Activated CD4-positive, alpha-beta memory T cell treated with anti-CD3 and anti-CD28 coated beads for 36 hours (primary cell): ENCODE results near the gene MB. TPM values are rescaled to one million over a fixed set of nuclear protein-coding genes. Genes with fewer than 3 reads are reported as not detected.
"Not testable (repeated sequence)": the region's sequence is repeated elsewhere in the genome, so short reads cannot be mapped to it uniquely, and the experiment has no call there.

ENCODE experiments used
- CTCF ChIA-PET: fragments of 350-600 bp; sonication (Branson Sonifier 250); formaldehyde crosslinking; loops from one replicate; lab custom pipeline; 2021; ENCODE audit warnings: antibody characterized with exemption, inconsistent platforms; lab: Charles Lee
- POLR2A ChIA-PET: fragments of 350-600 bp; sonication (Branson Sonifier 250); formaldehyde crosslinking; loops from one replicate; lab custom pipeline; 2021; ENCODE audit warnings: antibody characterized with exemption; lab: Charles Lee
- DNase-seq: peaks from one replicate; pipeline ENCODE4 v3.0.0-alpha.2; 2020
- H3K27ac Mint-ChIP-seq: one replicate; pipeline ENCODE4 v1.8.0; 2021; ENCODE audit warnings: mixed read lengths
- H3K27me3 Mint-ChIP-seq: one replicate; pipeline ENCODE4 v1.8.0; 2021; ENCODE audit warnings: mixed read lengths
- H3K36me3 Mint-ChIP-seq: one replicate; pipeline ENCODE4 v1.8.0; 2021; ENCODE audit warnings: mixed read lengths
- H3K4me1 Mint-ChIP-seq: one replicate; pipeline ENCODE4 v1.8.0; 2021; ENCODE audit warnings: low read depth, mixed read lengths
- H3K4me3 Mint-ChIP-seq: one replicate; pipeline ENCODE4 v1.8.0; 2021; ENCODE audit warnings: mild to moderate bottlenecking, mixed read lengths
- H3K9me3 Mint-ChIP-seq: one replicate; pipeline ENCODE4 v1.8.0; 2021; ENCODE audit warnings: mixed read lengths
- intact Hi-C: fragments of 100-400 bp; cut with micrococcal nuclease; formaldehyde crosslinking; loops from one replicate; pipeline ENCODE4 v1.15.1; 2023
- total RNA-seq, 2 experiments: library from RNA; stranded (reverse); gene quantifications; one replicate each; pipeline ENCODE4 v1.2.3, GENCODE V29; 2021

The MB gene
- total RNA-seq, 2 experiments from 2014 or later, result not detected

DNA sequence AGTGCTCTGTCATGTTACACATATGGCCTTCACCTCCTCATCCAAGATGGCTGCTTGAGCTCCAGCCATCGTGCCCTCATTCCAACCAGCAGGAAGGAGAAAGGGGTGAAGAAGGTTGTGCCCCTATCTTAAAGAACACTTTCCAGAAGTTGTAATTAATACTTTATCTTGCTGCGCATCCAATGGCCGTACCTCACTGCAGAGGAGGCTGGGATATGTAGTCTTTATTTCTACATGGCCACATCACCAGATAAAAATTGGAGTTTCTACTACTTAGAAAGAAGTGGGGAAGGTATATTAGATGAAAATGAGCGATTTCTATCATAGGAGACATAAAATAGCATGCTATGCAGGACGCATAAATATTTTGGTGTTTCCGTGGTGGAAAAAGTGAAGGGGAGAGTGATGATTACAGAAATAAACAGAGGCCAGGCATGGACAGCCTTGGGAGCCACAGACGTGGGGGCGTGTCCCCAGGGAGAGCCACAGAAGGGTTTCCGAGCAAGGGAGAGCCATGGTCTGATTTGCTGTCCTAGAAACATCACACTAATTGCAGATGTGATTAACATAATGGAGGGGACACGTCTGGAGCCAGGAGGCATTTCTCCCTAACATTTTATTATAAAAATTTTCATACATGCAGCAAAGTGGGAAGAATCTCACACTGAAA, 8.8 kb upstream of the MB start:
- no peak overlapping the region for H3K27ac Mint-ChIP-seq
- H3K27me3 Mint-ChIP-seq, result peaks cover 3% of the 10 kb centered on the region
- H3K4me1 Mint-ChIP-seq, result peaks cover 19% of the 10 kb centered on the region
- intact Hi-C loops, result loop anchor here (5.0 kb wide), 2 partner anchors 61 to 216 kb away; no protein-coding TSS in a partner anchor
- H3K36me3 Mint-ChIP-seq, result no peaks in the 10 kb centered on the region
- DNase-seq, result no peak
- CTCF ChIA-PET, result interaction anchor here (0.6 to 2.5 kb wide), 3 partner anchors 130 to 296 kb away, joined by 3 to 17 read pairs (median 4); no protein-coding TSS in a partner anchor
- no peak overlapping the region for H3K4me3 Mint-ChIP-seq
- POLR2A ChIA-PET, result no interaction called here
- H3K9me3 Mint-ChIP-seq, result peaks cover 2% of the 10 kb centered on the region

DNA sequence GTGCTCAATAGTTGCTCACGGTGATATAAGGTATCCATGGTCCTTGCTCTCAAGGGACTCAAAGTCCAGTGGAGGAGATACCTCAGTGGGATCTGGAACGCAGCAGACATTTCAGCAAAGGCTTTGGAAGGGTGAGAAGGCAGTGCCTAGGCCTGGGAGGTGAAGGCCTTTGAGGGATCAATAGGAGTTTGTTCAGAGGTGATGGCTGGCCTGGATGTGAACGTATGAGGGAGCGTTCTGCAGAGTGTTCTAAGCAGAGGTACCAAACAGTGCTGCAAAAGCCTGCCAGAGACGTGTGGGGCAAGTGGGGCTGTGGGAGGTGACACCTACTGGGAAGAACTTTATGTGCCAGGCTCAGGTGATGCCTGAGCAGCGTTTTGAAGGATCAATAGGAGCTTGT, 7.4 kb upstream of the MB start:
- CTCF ChIA-PET, result interaction anchor here (0.6 to 1.3 kb wide), 2 partner anchors 274 to 425 kb away, joined by 4 read pairs; no protein-coding TSS in a partner anchor

DNA sequence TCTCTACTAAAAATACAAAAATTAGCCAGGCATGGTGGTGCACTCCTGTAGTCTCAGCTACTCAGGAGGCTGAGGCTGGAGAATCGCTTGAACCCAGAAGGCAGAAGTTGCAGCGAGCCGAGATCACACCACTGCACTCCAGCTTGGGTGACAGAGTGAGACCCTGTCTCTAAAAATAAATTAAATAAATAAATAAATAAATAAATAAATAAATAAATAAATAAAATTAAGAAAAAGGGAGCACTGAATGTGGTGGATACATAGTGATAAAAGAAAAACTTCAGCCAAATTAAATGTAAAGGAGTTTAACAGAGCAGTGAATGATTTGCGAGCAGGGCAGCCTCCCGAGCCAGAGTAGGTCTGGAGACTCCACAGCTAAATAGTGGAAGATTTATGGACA, 6.8 kb upstream of the MB start:
- POLR2A ChIA-PET, H3K27me3 Mint-ChIP-seq, H3K36me3 Mint-ChIP-seq, H3K9me3 Mint-ChIP-seq, H3K27ac Mint-ChIP-seq, H3K4me1 Mint-ChIP-seq, DNase-seq, H3K4me3 Mint-ChIP-seq: not testable (repeated sequence)
- intact Hi-C loops, result loop anchor here (1.0 to 5.0 kb wide), 2 partner anchors 274 to 443 kb away; no protein-coding TSS in a partner anchor
- CTCF ChIA-PET, result interaction anchor here (0.8 to 1.3 kb wide), 2 partner anchors 193 to 273 kb away, joined by 4 read pairs; no protein-coding TSS in a partner anchor

More for the DNA sequence above, 7.4 kb upstream of the MB start:
- H3K9me3 Mint-ChIP-seq, result peaks cover 2% of the 10 kb centered on the region
- H3K27ac Mint-ChIP-seq, result no peak overlapping the region
- peaks cover 3% of the 10 kb centered on the region for H3K27me3 Mint-ChIP-seq
- POLR2A ChIA-PET, result no interaction called here
- no peak for DNase-seq
- no peak overlapping the region for H3K4me3 Mint-ChIP-seq
- peaks cover 10% of the 10 kb centered on the region for H3K4me1 Mint-ChIP-seq
- intact Hi-C loops, result loop anchor here (5.0 kb wide), 1 partner anchor 443 kb away; no protein-coding TSS in a partner anchor
- no peaks in the 10 kb centered on the region for H3K36me3 Mint-ChIP-seq

DNA sequence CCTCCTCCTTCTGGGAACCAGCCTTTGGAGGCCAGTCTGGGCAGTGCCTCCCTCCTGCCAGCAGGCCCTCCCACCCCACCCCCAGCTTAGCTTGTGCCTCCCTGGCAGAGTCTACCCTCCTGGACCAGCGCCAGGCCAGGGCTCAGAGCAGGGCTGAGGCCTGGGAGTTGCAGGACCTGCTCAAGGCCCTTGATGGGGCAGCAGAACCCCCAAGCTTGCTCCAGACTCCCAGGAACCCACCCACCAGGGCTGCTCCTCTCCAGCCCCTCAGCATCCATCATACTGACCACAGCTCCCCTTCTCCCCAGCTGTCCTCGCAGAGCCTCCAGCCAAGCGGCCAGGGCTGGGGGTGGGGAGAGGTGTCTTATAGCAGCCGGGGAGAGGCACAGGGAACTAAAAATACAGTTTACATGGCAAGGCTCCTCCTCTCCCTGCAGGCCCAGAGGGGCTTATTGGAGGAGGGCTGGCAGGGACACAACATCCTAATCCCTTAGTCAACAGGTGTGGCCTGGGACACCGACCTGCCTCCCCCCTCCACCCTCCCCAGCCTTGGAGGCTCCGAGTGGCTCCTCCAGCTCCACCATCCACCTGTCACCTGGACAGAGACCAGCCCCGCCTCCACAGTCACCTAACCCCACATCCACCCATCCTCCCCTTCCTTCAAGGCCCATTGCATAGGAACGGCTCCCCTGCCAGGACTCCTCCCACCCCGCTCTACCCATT, 5.2 kb upstream of the MB start:
- no peak overlapping the region for H3K27ac Mint-ChIP-seq
- intact Hi-C loops, result loop anchor here (5.0 kb wide), 1 partner anchor 445 kb away; no protein-coding TSS in a partner anchor
- H3K9me3 Mint-ChIP-seq, result no peaks in the 10 kb centered on the region
- ChIA-PET POLR2A (no interaction called here), CTCF (interaction anchor here (0.8 to 1.9 kb wide), 4 partner anchors 8 to 272 kb away, joined by 3 to 10 read pairs (median 5); partner anchors contain the start of gene APOL6)
- H3K27me3 Mint-ChIP-seq, result peaks cover 3% of the 10 kb centered on the region
- no peaks in the 10 kb centered on the region for H3K36me3 Mint-ChIP-seq
- peaks cover 3% of the 10 kb centered on the region for H3K4me1 Mint-ChIP-seq
- no peak for DNase-seq
- no peak overlapping the region for H3K4me3 Mint-ChIP-seq

DNA sequence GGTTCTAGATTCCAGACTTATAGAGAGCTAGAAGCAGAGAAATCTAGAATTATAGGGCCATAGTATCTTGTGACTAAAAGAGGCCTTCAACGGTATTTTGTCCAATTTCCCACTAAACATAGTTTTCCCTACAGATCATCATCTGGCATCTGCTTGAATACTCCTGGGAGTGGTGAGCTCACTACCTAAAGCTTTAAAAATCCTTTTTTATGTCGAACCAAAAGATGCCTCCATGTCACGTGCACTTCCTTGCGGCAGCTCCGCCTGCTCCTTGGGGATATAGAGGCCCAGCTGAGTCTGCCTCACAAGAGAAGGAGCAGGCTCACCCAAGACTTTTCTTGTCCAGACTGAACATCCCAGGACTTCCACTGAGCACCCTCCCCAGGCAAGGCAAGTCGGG, 4.3 kb upstream of the MB start:
- CTCF ChIA-PET, result interaction anchor here (0.9 to 1.9 kb wide), 7 partner anchors 10 to 444 kb away, joined by 3 to 10 read pairs (median 4); partner anchors contain the start of genes APOL6 and RASD2
- POLR2A ChIA-PET, result no interaction called here
- Mint-ChIP-seq H3K36me3 (no peaks in the 10 kb centered on the region), H3K27me3 (peaks cover 3% of the 10 kb centered on the region), H3K4me3 (no peak overlapping the region), H3K4me1 (peaks cover 6% of the 10 kb centered on the region), H3K27ac (no peak overlapping the region), H3K9me3 (no peaks in the 10 kb centered on the region)
- no peak for DNase-seq
- intact Hi-C loops, result loop anchor here (5.0 kb wide), 1 partner anchor 446 kb away; no protein-coding TSS in a partner anchor

DNA sequence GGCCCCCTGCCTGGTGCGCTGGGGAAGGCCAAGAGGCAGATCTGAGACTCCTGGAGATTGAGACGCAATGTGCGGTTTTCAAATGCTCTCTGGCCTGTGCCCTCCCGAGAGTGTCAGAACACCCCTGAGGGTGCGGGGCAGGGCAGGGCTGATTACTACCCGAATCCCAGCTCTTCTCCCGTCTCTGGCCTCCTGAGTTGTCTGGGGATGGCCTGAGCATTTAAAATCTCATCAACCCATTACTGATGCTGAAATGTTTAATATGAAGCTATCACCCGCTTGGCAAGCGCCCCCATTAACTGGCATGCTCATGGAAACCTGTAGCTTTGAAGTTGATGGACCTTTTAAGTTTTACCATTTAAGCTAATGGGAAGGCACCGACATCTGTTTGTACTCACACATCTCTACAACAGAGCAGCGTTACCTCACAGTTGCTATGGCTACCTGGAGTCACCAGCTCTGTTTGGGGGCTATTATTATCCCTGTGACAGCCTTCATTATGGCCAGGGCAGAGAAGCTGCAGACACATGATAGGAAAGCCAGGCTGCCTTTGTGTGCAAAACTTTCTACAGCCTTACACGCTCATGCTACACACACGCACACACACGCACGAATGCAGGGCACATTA, 3.6 kb upstream of the MB start:
- peaks cover 12% of the 10 kb centered on the region for H3K4me1 Mint-ChIP-seq
- no peak overlapping the region for H3K4me3 Mint-ChIP-seq
- H3K9me3 Mint-ChIP-seq, result no peaks in the 10 kb centered on the region
- CTCF ChIA-PET, result interaction anchor here (0.9 to 1.9 kb wide), 8 partner anchors 10 to 445 kb away, joined by 3 to 10 read pairs (median 4); partner anchors contain the start of gene RASD2
- no peaks in the 10 kb centered on the region for H3K36me3 Mint-ChIP-seq
- H3K27me3 Mint-ChIP-seq, result peaks cover 3% of the 10 kb centered on the region
- intact Hi-C loops, result loop anchor here (5.0 kb wide), 1 partner anchor 447 kb away; no protein-coding TSS in a partner anchor
- DNase-seq, result no peak
- POLR2A ChIA-PET, result no interaction called here
- no peak overlapping the region for H3K27ac Mint-ChIP-seq

DNA sequence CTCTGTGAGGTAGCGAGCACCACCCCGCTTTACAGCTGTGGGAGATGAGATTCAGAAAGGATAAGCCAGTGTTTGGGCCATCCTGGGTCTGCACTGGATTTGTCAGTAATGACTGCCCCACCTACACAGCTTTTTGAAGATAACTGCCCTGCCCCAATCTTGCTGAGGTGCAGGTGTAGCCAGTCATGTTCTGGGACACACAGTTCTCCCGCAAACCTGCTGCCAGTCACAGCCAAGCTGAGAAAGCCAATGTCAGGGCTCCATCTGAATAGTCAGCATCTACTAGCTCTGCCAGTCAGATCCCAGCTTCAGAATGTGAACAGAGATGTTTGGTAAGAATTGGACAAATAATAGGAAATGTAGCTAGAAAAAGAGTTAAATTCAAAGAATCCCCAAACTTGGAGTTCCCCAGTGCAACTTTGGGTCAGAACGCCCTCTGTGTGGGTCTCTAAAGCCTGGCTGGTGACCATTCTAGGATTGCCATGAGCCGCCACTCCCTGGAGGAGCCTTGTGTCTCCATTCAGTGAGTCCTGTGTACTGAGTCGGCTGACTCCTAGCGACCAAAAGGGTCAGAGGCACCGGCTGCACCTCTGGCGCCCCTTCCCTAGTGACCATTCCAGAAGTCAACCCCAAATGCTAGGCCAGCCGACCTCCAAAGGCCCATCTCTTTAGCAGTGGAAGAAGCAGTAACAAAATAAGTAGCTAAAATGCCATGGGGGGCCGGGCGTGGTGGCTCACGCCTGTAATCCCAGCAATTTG, 2.4 kb upstream of the MB start:
- Mint-ChIP-seq H3K4me1 (peaks cover 15% of the 10 kb centered on the region), H3K9me3 (no peaks in the 10 kb centered on the region), H3K27me3 (peaks cover 1% of the 10 kb centered on the region), H3K36me3 (no peaks in the 10 kb centered on the region), H3K4me3 (no peak overlapping the region), H3K27ac (no peak overlapping the region)
- no peak for DNase-seq
- ChIA-PET POLR2A (no interaction called here), CTCF (interaction anchor here (0.7 to 1.3 kb wide), 3 partner anchors 11 to 253 kb away, joined by 3 to 6 read pairs (median 4); no protein-coding TSS in a partner anchor)
- intact Hi-C loops, result loop anchor here (5.0 kb wide), 1 partner anchor 448 kb away; no protein-coding TSS in a partner anchor

DNA sequence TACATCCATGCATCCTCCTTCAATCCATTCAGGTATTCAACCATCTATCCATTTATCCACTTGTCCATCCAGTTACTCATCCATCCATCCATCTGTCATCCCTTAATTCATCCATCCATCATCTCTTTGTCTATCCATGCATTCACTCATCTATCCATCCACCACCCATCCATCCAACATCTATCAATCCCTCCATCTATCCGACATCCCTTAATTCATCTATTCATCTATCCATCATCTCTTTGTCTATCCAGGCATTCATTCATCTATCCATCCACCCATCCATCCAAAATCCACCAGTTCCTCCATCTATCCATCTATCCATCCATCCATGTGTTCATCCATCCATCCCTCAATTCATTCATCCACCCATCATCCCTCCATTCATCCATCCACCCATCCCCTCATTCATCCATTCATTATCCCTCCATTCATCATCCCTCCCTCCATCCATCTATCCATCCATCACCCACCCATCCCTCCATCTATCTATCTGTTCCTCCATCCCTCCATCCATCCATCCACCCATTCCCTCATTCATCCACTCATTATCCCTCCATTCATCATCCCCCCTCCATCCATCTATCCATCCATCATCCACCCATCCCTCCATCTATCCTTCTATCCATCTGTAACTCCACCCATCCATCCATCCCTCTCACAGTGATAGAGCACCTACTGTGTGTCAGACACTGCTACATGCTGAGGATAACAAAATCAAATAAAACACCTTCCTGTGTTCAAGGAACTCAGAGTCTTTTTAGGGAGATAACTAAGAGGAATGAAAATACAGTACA, 1.5 kb upstream of the MB start:
- POLR2A ChIA-PET, result no interaction called here
- DNase-seq, result no peak
- Mint-ChIP-seq H3K27me3 (no peaks in the 10 kb centered on the region), H3K27ac (no peak overlapping the region), H3K36me3 (no peaks in the 10 kb centered on the region), H3K9me3 (no peaks in the 10 kb centered on the region), H3K4me1 (peaks cover 15% of the 10 kb centered on the region), H3K4me3 (no peak overlapping the region)
- CTCF ChIA-PET, result no interaction called here
- intact Hi-C loops, result no loop called here

DNA sequence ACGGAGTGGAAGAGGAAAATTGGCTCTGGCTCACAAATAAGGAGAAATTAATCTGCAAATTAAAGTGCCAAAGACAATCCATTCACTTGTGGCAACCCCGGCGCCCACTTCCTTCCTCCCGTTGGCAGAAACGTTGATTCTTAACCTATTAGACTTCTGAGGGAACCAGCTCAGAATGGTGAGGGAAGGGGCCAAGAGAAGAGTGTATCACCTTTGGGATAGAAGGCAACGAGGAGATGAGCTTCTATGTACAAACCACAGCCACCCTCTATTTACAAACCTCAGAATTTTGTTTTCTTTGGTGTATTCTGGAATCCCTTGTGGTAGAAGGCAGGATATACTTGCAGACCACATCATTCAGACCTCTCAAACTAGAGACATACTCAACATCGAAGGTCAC, 1.1 kb downstream of the MB start:
- Mint-ChIP-seq H3K4me3 (no peak overlapping the region), H3K27me3 (no peaks in the 10 kb centered on the region), H3K27ac (no peak overlapping the region), H3K9me3 (no peaks in the 10 kb centered on the region), H3K36me3 (no peaks in the 10 kb centered on the region), H3K4me1 (peaks cover 20% of the 10 kb centered on the region)
- POLR2A ChIA-PET, result interaction anchor here (0.6 kb wide), 1 partner anchor 286 kb away, joined by 5 read pairs; no protein-coding TSS in a partner anchor
- CTCF ChIA-PET, result interaction anchor here (0.8 to 2.5 kb wide), 4 partner anchors 11 to 508 kb away, joined by 3 to 10 read pairs (median 4); no protein-coding TSS in a partner anchor
- intact Hi-C loops, result no loop called here
- no peak for DNase-seq

DNA sequence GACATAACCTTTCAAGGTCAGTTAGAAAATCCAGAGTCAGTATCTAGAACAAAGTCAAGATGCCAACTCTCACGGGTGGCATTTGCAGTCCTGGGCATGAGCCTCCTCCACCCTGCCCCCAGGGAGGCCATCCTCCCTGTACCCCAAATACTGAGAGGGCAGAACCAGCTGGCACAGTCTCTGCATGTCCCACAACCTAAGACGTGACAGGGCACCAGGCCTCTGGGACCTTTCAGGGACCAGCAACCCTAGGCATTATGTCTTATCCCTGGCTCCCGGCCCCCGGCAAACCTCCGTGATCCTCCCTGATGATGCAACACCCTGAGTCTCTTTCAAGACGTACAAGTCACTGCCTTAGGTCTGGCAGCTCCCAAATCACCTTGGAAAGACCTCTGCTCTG, 2.0 kb downstream of the MB start:
- Mint-ChIP-seq H3K9me3 (no peaks in the 10 kb centered on the region), H3K4me3 (no peak overlapping the region), H3K27ac (no peak overlapping the region), H3K36me3 (no peaks in the 10 kb centered on the region), H3K4me1 (peaks cover 20% of the 10 kb centered on the region), H3K27me3 (no peaks in the 10 kb centered on the region)
- POLR2A ChIA-PET, result no interaction called here
- no peak for DNase-seq
- CTCF ChIA-PET, result interaction anchor here (1.5 to 2.5 kb wide), 2 partner anchors 12 to 450 kb away, joined by 4 to 10 read pairs; no protein-coding TSS in a partner anchor
- intact Hi-C loops, result no loop called here
